Chondrocyte (in vitro differentiated cells): ENCODE data around the gene DUSP2. TPM values are rescaled to one million over a fixed set of nuclear protein-coding genes. Genes with fewer than 3 reads are reported as not detected.

ENCODE experiments used
- DNase-seq: peaks from one replicate; pipeline ENCODE4 v3.0.0; 2021; ENCODE audit warnings: mixed read lengths, low spot score
- H3K27ac Mint-ChIP-seq: one replicate; pipeline ENCODE4 v1.8.0; 2021; ENCODE audit warnings: mild to moderate bottlenecking, moderate library complexity, mixed read lengths; ENCODE audit not compliant: unreplicated experiment
- H3K27me3 Mint-ChIP-seq: 2 replicates; pipeline ENCODE4 v1.8.0; 2021; ENCODE audit warnings: low read depth, mixed read lengths
- H3K36me3 Mint-ChIP-seq: 2 replicates; pipeline ENCODE4 v1.8.0; 2021; ENCODE audit warnings: low read depth, mixed read lengths
- H3K4me1 Mint-ChIP-seq: 2 replicates; pipeline ENCODE4 v1.8.0; 2021; ENCODE audit warnings: low read depth, mild to moderate bottlenecking, mixed read lengths
- H3K4me3 Mint-ChIP-seq: one replicate; pipeline ENCODE4 v1.8.0; 2021; ENCODE audit warnings: mild to moderate bottlenecking, moderate library complexity, mixed read lengths; ENCODE audit not compliant: unreplicated experiment
- H3K9me3 Mint-ChIP-seq: 2 replicates; pipeline ENCODE4 v1.8.0; 2021; ENCODE audit warnings: low read depth, mixed read lengths
- CTCF ChIP-seq: fragments of 200-600 bp; sonication (generic); IDR thresholded peaks from 2 replicates; pipeline ENCODE4 v1.5.0; 2021; ENCODE audit warnings: antibody characterized with exemption, mild to moderate bottlenecking, moderate library complexity
- total RNA-seq: library from RNA; stranded (reverse); gene quantifications from 3 replicates; pipeline ENCODE4 v1.2.1, GENCODE V29; 2021

The DUSP2 gene
- total RNA-seq, 1 donor from 2014 or later = 1.1 TPM

- no peak for DNase-seq
- Mint-ChIP-seq H3K4me1 (peaks cover 8% of the 10 kb centered on the region), H3K36me3 (peaks cover 2% of the 10 kb centered on the region), H3K27ac (no peak overlapping the region), H3K9me3 (peaks cover 3% of the 10 kb centered on the region), H3K4me3 (no peak overlapping the region), H3K27me3 (no peaks in the 10 kb centered on the region)
- TF ChIP-seq CTCF = no peak
Observed at GRCh38 chr2:96099861-96100798, 45.1 kb downstream of the DUSP2 start.

- H3K4me1 Mint-ChIP-seq = peaks cover 8% of the 10 kb centered on the region
- peaks cover 4% of the 10 kb centered on the region for H3K27me3 Mint-ChIP-seq
- H3K9me3 Mint-ChIP-seq = no peaks in the 10 kb centered on the region
- no peaks in the 10 kb centered on the region for H3K36me3 Mint-ChIP-seq
- H3K4me3 Mint-ChIP-seq = no peak overlapping the region
- no peak for TF ChIP-seq CTCF
- no peak overlapping the region for H3K27ac Mint-ChIP-seq
- DNase-seq = no peak
Observed at GRCh38 chr2:96098900-96099590, 46.2 kb downstream of the DUSP2 start.

- DNase-seq = no peak
- Mint-ChIP-seq H3K27ac (no peak overlapping the region), H3K4me3 (no peak overlapping the region)
Observed at GRCh38 chr2:96097951-96098823, 47.1 kb downstream of the DUSP2 start.

GRCh38 chr2:96097441-96097840, 47.8 kb downstream of the DUSP2 start:
- Mint-ChIP-seq H3K36me3 (no peaks in the 10 kb centered on the region), H3K27me3 (peaks cover 7% of the 10 kb centered on the region), H3K4me1 (peaks cover 8% of the 10 kb centered on the region), H3K4me3 (no peak overlapping the region), H3K9me3 (no peaks in the 10 kb centered on the region), H3K27ac (no peak overlapping the region)
- TF ChIP-seq CTCF = no peak
- DNase-seq = no peak

More at GRCh38 chr2:96097951-96098823, 47.1 kb downstream of the DUSP2 start:
- H3K36me3 Mint-ChIP-seq = no peaks in the 10 kb centered on the region
- no peak for TF ChIP-seq CTCF
- H3K27me3 Mint-ChIP-seq = peaks cover 7% of the 10 kb centered on the region
- H3K4me1 Mint-ChIP-seq = peaks cover 8% of the 10 kb centered on the region
- H3K9me3 Mint-ChIP-seq = no peaks in the 10 kb centered on the region
